HG02571 (cell line): ENCODE measurements around the gene NUBP1.
"Not testable (repeated sequence)": the region's sequence is repeated elsewhere in the genome, so short reads cannot be mapped to it uniquely, and the experiment has no call there.

Source experiments
- ATAC-seq: cut with Tn5 transposase; IDR thresholded peaks from one replicate; pipeline ENCODE4 v1.9.1; 2021; ENCODE audit warnings: mild to moderate bottlenecking, moderate library complexity; ENCODE audit not compliant: unreplicated experiment

The NUBP1 gene

GRCh38 chr16:10743610-10744369, at the start of gene NUBP1:
Gene NUBP1, plus strand, starts transcription at chr16:10743842. Its CDS starts 22 bp downstream, at chr16:10743864.
- ATAC-seq, result peak; percentile 75

GRCh38 chr16:10693889-10694288, 49.8 kb upstream of the NUBP1 start:
- ATAC-seq, result no peak

GRCh38 chr16:10694306-10694705, 49.3 kb upstream of the NUBP1 start:
- no peak for ATAC-seq

GRCh38 chr16:10694830-10695229, 48.8 kb upstream of the NUBP1 start, which contains the start of gene TEKT5:
Gene TEKT5, minus strand, starts transcription at chr16:10694930. Its CDS starts 57 bp downstream, at chr16:10694873.
- no peak for ATAC-seq

GRCh38 chr16:10699756-10700155, 43.9 kb upstream of the NUBP1 start:
- no peak for ATAC-seq

- no peak for ATAC-seq
Measured at GRCh38 chr16:10708969-10709368, 34.7 kb upstream of the NUBP1 start.

- ATAC-seq, result no peak
Measured at GRCh38 chr16:10728003-10728887, 15.4 kb upstream of the NUBP1 start.

- ATAC-seq, result no peak
Measured at GRCh38 chr16:10729104-10730048, 14.3 kb upstream of the NUBP1 start.

GRCh38 chr16:10731790-10732189, 11.9 kb upstream of the NUBP1 start:
- ATAC-seq, result no peak

- no peak for ATAC-seq
Measured at GRCh38 chr16:10737068-10737625, 6.5 kb upstream of the NUBP1 start.

GRCh38 chr16:10738231-10739077, 5.2 kb upstream of the NUBP1 start:
- peak; percentile 60 for ATAC-seq

GRCh38 chr16:10740000-10740844, 3.4 kb upstream of the NUBP1 start:
- no peak for ATAC-seq

GRCh38 chr16:10740845-10741208, 2.8 kb upstream of the NUBP1 start:
- no peak for ATAC-seq

- ATAC-seq, result not testable (repeated sequence)
Measured at GRCh38 chr16:10741249-10741648, 2.4 kb upstream of the NUBP1 start.

GRCh38 chr16:10741844-10742243, 1.8 kb upstream of the NUBP1 start:
- no peak for ATAC-seq

GRCh38 chr16:10743227-10743609, 424 bp upstream of the NUBP1 start:
- ATAC-seq, result no peak

- no peak for ATAC-seq
Measured at GRCh38 chr16:10744370-10745030, 858 bp downstream of the NUBP1 start.

- ATAC-seq, result no peak
Measured at GRCh38 chr16:10745841-10746240, 2.2 kb downstream of the NUBP1 start.
